Sigmoid colon (tissue), 7 donors: Measurements from ENCODE around the gene KAT8. TPM values are rescaled to one million over a fixed set of nuclear protein-coding genes. Genes with fewer than 3 reads are reported as not detected.

Experiments used
- DNase-seq: peaks from one replicate; pipeline ENCODE4 v3.0.0-alpha.2; 2019
- H3K27ac ChIP-seq, 4 donors: fragments of 200-600 bp; sonication (generic); one replicate each; pipeline ENCODE4 v1.5.1; 2016 to 2019; ENCODE audit warnings: mild to moderate bottlenecking in 1 of 4
- H3K27me3 ChIP-seq, 3 donors: fragments of 200-600 bp; sonication (generic); one replicate each; pipeline ENCODE4 v1.5.1; 2019; ENCODE audit warnings: mild to moderate bottlenecking in 1 of 3
- H3K36me3 ChIP-seq, 4 donors: fragments of 200-600 bp; sonication (generic); one replicate each; pipeline ENCODE4 v1.5.1; 2016 to 2019
- H3K4me1 ChIP-seq, 4 donors: fragments of 200-600 bp; sonication (generic); one replicate each; pipeline ENCODE4 v1.5.1; 2017 to 2019
- H3K4me3 ChIP-seq, 4 donors: fragments of 200-600 bp; sonication (generic); one replicate each; pipeline ENCODE4 v1.5.1; 2017 to 2019; ENCODE audit warnings: mild to moderate bottlenecking in 2 of 4, moderate library complexity in 1 of 4
- H3K9me3 ChIP-seq, 4 donors: fragments of 200-600 bp in 3 of 4; sonication (generic) in 3 of 4; one replicate each; pipeline versions ENCODE4 v1.5.1 to v1.6.1; 2013 to 2019
- CTCF ChIP-seq, 4 experiments: fragments of 450-650 bp in 3 of 4; fragments of 200-600 bp in 1 of 4; IDR thresholded peaks; one replicate each; pipeline ENCODE4 v1.5.1; 2016 to 2019; ENCODE audit warnings: antibody characterized with exemption in 4 of 4, mild to moderate bottlenecking in 3 of 4, moderate library complexity in 2 of 4
- EP300 ChIP-seq, 4 donors: sonication (generic); formaldehyde crosslinking; IDR thresholded peaks; one replicate each; pipeline ENCODE4 v1.6.1; 2017; ENCODE audit warnings: antibody characterized with exemption in 4 of 4
- POLR2A ChIP-seq, 2 donors: fragments of 450-650 bp; IDR thresholded peaks; one replicate each; pipeline ENCODE4 v1.6.1; 2016; ENCODE audit warnings: antibody characterized with exemption in 2 of 2, mild to moderate bottlenecking in 2 of 2, moderate library complexity in 2 of 2
- POLR2AphosphoS5 ChIP-seq, 4 donors: sonication (generic); formaldehyde crosslinking; IDR thresholded peaks; one replicate each; pipeline ENCODE4 v1.6.1; 2017; ENCODE audit warnings: antibody characterized with exemption in 4 of 4
- WGBS, 2 donors: extraction: QIAGEN DNeasy Blood & Tissue Kit; methylation state at CpG; one replicate each; pipeline ENCODE4 v1.1.7; 2013; 5-methylcytosine and 5-hydroxymethylcytosine counted together
- intact Hi-C: fragments of 100-400 bp; cut with DNase I; formaldehyde crosslinking; loops from one replicate; pipeline ENCODE4 v1.15.1; 2023
- polyA plus RNA-seq, 3 donors: library from polyadenylated mRNA; stranded (reverse); fragments of 200-250 nt; gene quantifications; one replicate each; pipeline ENCODE4 v1.2.3, GENCODE V29; 2013
- total RNA-seq, 4 donors: library from RNA; depleted of rRNA; stranded (reverse); fragments of >200 nt; gene quantifications; one replicate each; pipeline ENCODE4 v1.1.0, GENCODE V29; 2016
- donor health status: healthy with polysubstance abuse.
- donor health status: Bipolar disorder and iron deficiency.
- donor health status: healthy.

The KAT8 gene
- total and polyA plus RNA-seq, 7 donors = 31.2 to 65.7 (median 57.1) TPM

GRCh38 chr16:31145398-31145990 is 28.0 kb downstream of the KAT8 start:
- WGBS, 2 donors = 60 to 73% methylated on average over 12 of the region's 12 CpGs
- H3K9me3 ChIP-seq = no peaks in the 10 kb centered on the region
- intact Hi-C loops = no loop called here

GRCh38 chr16:31147574-31147973 is 30.1 kb downstream of the KAT8 start:
- Histone ChIP-seq H3K4me3 (no peak overlapping the region), H3K27ac (no peak overlapping the region), H3K9me3 (no peaks in the 10 kb centered on the region), H3K4me1 (peaks cover 0 to 12% (median 8%) of the 10 kb centered on the region in 4 donors), H3K36me3 (no peaks in the 10 kb centered on the region), H3K27me3 (peaks cover 5 to 31% (median 20%) of the 10 kb centered on the region in 3 donors)
- WGBS, 2 donors = 90 to 94% methylated on average over 3 of the region's 3 CpGs
- no peak for DNase-seq
- intact Hi-C loops = no loop called here
- TF ChIP-seq POLR2A (IDR thresholded peaks at IDR 0.05) (no peak), POLR2AphosphoS5 (IDR thresholded peaks at IDR 0.05) (no peak), CTCF (IDR thresholded peaks at IDR 0.05) (no peak), EP300 (IDR thresholded peaks at IDR 0.05) (no peak)

More at GRCh38 chr16:31145398-31145990, 28.0 kb downstream of the KAT8 start:
- Histone ChIP-seq H3K27me3 (peaks cover 5 to 31% (median 20%) of the 10 kb centered on the region in 3 donors), H3K36me3 (no peaks in the 10 kb centered on the region), H3K4me3 (no peak overlapping the region), H3K4me1 (peaks cover 0 to 27% (median 19%) of the 10 kb centered on the region in 4 donors), H3K27ac (no peak overlapping the region)
- DNase-seq = no peak
- no peak for TF ChIP-seq EP300 (IDR thresholded peaks at IDR 0.05)
- no peak for TF ChIP-seq POLR2AphosphoS5 (IDR thresholded peaks at IDR 0.05)
- TF ChIP-seq CTCF (IDR thresholded peaks at IDR 0.05) = no peak
- TF ChIP-seq POLR2A (IDR thresholded peaks at IDR 0.05) = no peak

- H3K4me3 ChIP-seq = no peak overlapping the region
- no peaks in the 10 kb centered on the region for H3K9me3 ChIP-seq
- no peak overlapping the region for H3K27ac ChIP-seq
- intact Hi-C loops = no loop called here
- 15 to 41% methylated on average over 40 of the region's 40 CpGs for WGBS, 2 donors
- no peak for DNase-seq
- peaks cover 0 to 7% (median 2%) of the 10 kb centered on the region in 4 donors for H3K4me1 ChIP-seq
- H3K36me3 ChIP-seq = no peaks in the 10 kb centered on the region
- TF ChIP-seq POLR2AphosphoS5 (IDR thresholded peaks at IDR 0.05) = no peak
- no peak for TF ChIP-seq CTCF (IDR thresholded peaks at IDR 0.05)
- TF ChIP-seq POLR2A (IDR thresholded peaks at IDR 0.05) = no peak
- TF ChIP-seq EP300 (IDR thresholded peaks at IDR 0.05) = no peak
- peaks cover 5 to 31% (median 20%) of the 10 kb centered on the region in 3 donors for H3K27me3 ChIP-seq
Observed at GRCh38 chr16:31148281-31148728, 30.8 kb downstream of the KAT8 start.

- TF ChIP-seq POLR2A (IDR thresholded peaks at IDR 0.05) (no peak), POLR2AphosphoS5 (IDR thresholded peaks at IDR 0.05) (no peak), EP300 (IDR thresholded peaks at IDR 0.05) (no peak), CTCF (IDR thresholded peaks at IDR 0.05) (no peak)
- Histone ChIP-seq H3K36me3 (no peaks in the 10 kb centered on the region), H3K4me3 (no peak overlapping the region), H3K4me1 (peaks cover 0 to 7% (median 2%) of the 10 kb centered on the region in 4 donors), H3K9me3 (no peaks in the 10 kb centered on the region), H3K27ac (no peak overlapping the region), H3K27me3 (peaks cover 5 to 31% (median 20%) of the 10 kb centered on the region in 3 donors)
- intact Hi-C loops = no loop called here
- DNase-seq = no peak
- 90 to 91% methylated on average over 25 of the region's 25 CpGs for WGBS, 2 donors
Observed at GRCh38 chr16:31148896-31149295, 31.4 kb downstream of the KAT8 start.
